GM12878 (cell line): ENCODE measurements around the gene TUBB1. TPM values are rescaled to one million over a fixed set of nuclear protein-coding genes. Genes with fewer than 3 reads are reported as not detected.
A peak's percentile ranks its signal among the peaks of the same experiment; 100 is the strongest.

Experiments used
- ATF7 ChIP-seq: fragments of 450-650 bp; IDR thresholded peaks from 2 replicates; pipeline ENCODE4 v1.6.1; 2016; ENCODE audit warnings: low read depth, mild to moderate bottlenecking
- CEBPB ChIP-seq, 2 experiments: fragments of 150-350 bp in 1 of 2; IDR thresholded peaks; 2 replicates each; pipeline ENCODE4 v1.6.1; 2012 to 2014; ENCODE audit warnings: low read depth in 2 of 2, low read length in 2 of 2, borderline replicate concordance in 1 of 2, inconsistent platforms in 1 of 2
- CHD1 ChIP-seq: IDR thresholded peaks from 2 replicates; pipeline ENCODE4 v1.6.1; 2012; ENCODE audit warnings: low read depth, low read length, improper control_type of control experiment
- CHD2 ChIP-seq: IDR thresholded peaks from 2 replicates; pipeline ENCODE4 v1.6.1; 2011; ENCODE audit warnings: low read depth, low read length, improper control_type of control experiment, borderline replicate concordance
- DPF2 ChIP-seq: fragments of 450-650 bp; IDR thresholded peaks from 2 replicates; pipeline ENCODE4 v1.6.1; 2017; ENCODE audit warnings: mild to moderate bottlenecking
- MYB ChIP-seq: fragments of 150-350 bp; IDR thresholded peaks from 2 replicates; pipeline ENCODE4 v1.6.1; 2014; ENCODE audit warnings: mild to moderate bottlenecking, low read depth, low read length, borderline replicate concordance
- PRDM15 ChIP-seq: fragments of 450-650 bp; formaldehyde crosslinking; IDR thresholded peaks from 2 replicates; pipeline ENCODE4 v1.4.0; 2020; ENCODE audit warnings: mild to moderate bottlenecking, moderate library complexity
- SP1 ChIP-seq: IDR thresholded peaks from one replicate; pipeline ENCODE4 v1.6.1; 2011; ENCODE audit warnings: low read depth, low read length
- STAT1 ChIP-seq: fragments of 450-650 bp; conservative IDR thresholded peaks from 2 replicates; pipeline ENCODE4 v1.6.1; 2014; ENCODE audit warnings: antibody characterized with exemption, mild to moderate bottlenecking
- TARDBP ChIP-seq: IDR thresholded peaks from 2 replicates; pipeline ENCODE4 v1.6.1; 2016; ENCODE audit warnings: borderline replicate concordance
- WRNIP1 ChIP-seq: IDR thresholded peaks from 2 replicates; pipeline ENCODE4 v1.6.1; 2011; ENCODE audit warnings: low read depth, low read length, improper control_type of control experiment, borderline replicate concordance
- ZSCAN29 ChIP-seq: fragments of 450-650 bp; IDR thresholded peaks from 2 replicates; pipeline ENCODE4 v1.6.1; 2017; ENCODE audit warnings: mild to moderate bottlenecking, moderate library complexity
- ZZZ3 ChIP-seq: IDR thresholded peaks from 2 replicates; pipeline ENCODE4 v1.6.1; 2011; ENCODE audit warnings: low read depth; ENCODE audit not compliant: control insufficient read depth, insufficient read length
- polyA plus RNA-seq, 11 experiments: library from polyadenylated mRNA; depleted of rRNA in 4 of 11; unstranded in 6 of 11; stranded (reverse) in 5 of 11; fragments of >200 nt; fragmentation: Nextera tagmentation in 4 of 11; fragmentation: Illumina TruSeq in 1 of 11; extraction: Ambion mirVana in 4 of 11; extraction: Trizol in 1 of 11; gene quantifications; 1 replicate in 1 of 11; 2 replicates in 10 of 11; pipeline versions ENCODE4 v1.2.1 to v1.2.3, GENCODE V29; 2011 to 2016; ENCODE audit warnings: inconsistent platforms in 2 of 11, missing spikeins in 2 of 11, low read depth in 1 of 11
- total RNA-seq, 4 experiments: library from RNA; depleted of rRNA in 3 of 4; stranded (reverse); fragments of >200 nt in 3 of 4; fragmentation: Illumina TruSeq in 1 of 4; extraction: Trizol in 1 of 4; gene quantifications; 2 replicates each; pipeline versions ENCODE4 v1.2.1 to v1.2.3, GENCODE V29; 2013 to 2021
- TF ChIP-seq, protein P1 (sequence below): IDR thresholded peaks from 2 replicates; pipeline ENCODE4 v1.6.1; 2011; ENCODE audit warnings: borderline replicate concordance, low read depth, mild to moderate bottlenecking, moderate library complexity, mixed read lengths, low read length; ENCODE audit not compliant: insufficient read depth; ENCODE audit errors: extremely low read length
- TF ChIP-seq, protein P2 (sequence below): fragments of 450-650 bp; IDR thresholded peaks from 2 replicates; pipeline ENCODE4 v1.6.1; 2016; ENCODE audit warnings: mild to moderate bottlenecking, moderate library complexity, borderline replicate concordance
- TF ChIP-seq, protein P3 (sequence below): IDR thresholded peaks from 2 replicates; pipeline ENCODE4 v1.6.1; 2012; ENCODE audit warnings: low read depth, low read length, improper control_type of control experiment
- TF ChIP-seq, protein P4 (sequence below): fragments of 450-650 bp; IDR thresholded peaks from 2 replicates; pipeline ENCODE4 v1.6.1; 2017; ENCODE audit warnings: mild to moderate bottlenecking, low read depth, inconsistent platforms; ENCODE audit not compliant: poor library complexity, severe bottlenecking

The TUBB1 gene
- total and polyA plus RNA-seq, 10 of the 15 experiments (the other 5 are each of a cell fraction or from before 2014, with no cell fraction given) = 0.02 to 0.20 (median 0.06) TPM; not detected in 3

DNA sequence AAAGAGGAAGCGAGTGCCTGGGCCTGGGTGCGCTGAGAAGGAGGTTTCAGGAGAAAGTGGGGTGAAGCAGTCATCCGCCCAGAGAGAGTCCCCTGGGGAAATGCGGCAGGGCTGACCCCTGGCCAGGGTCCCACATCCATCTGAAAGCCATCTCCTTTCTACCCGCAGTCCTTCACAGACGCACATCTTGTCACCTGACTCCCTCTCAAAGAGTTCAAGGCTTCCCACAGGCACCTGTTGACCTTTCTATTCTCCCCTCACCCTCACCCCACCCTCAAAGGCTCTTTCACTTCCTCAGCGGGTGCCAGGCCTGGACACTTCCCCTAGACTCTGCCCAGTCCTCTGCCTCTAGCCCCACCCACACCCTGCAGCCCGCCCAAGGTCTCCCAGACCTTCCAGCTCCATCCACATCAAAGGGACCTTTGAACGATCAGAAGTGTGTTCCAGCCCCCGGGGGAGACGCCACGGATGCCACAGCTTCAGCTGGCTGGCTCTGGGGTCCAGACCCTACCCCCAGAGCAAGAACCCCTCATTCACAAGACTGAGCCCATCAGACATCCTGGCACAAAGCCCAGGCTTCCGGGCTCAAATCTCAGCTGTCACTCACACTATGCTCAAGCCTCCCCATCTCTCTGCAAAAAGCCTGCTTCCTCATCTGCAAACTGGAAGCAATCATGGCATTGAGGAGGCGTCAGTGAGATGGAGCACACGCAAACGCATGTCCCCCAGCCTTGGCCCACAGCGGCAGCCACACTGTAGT, 14.3 kb upstream of the TUBB1 start (continued):
- TF ChIP-seq ZSCAN29 (0 out of 2 replicates have a peak, but pooled peaks have one; percentile 11), PRDM15 (CRISPR knock-in tag) (no peak), CHD2 (peak; percentile 80), ZZZ3 (no peak), WRNIP1 (no peak), STAT1 (no peak), DPF2 (peak; percentile 98), TARDBP (peak; percentile 40; the same call in 1 of the 2 replicates), SP1 (peak; percentile 67), CEBPB (IDR thresholded peaks at IDR 0.05; ENCODE audit: borderline replicate concordance in 1 of 2, low read depth in 2 of 2, low read length in 2 of 2) (no peak), CHD1 (no peak), MYB (no peak), ATF7 (peak; percentile 70)
- TF ChIP-seq, protein P1, sequence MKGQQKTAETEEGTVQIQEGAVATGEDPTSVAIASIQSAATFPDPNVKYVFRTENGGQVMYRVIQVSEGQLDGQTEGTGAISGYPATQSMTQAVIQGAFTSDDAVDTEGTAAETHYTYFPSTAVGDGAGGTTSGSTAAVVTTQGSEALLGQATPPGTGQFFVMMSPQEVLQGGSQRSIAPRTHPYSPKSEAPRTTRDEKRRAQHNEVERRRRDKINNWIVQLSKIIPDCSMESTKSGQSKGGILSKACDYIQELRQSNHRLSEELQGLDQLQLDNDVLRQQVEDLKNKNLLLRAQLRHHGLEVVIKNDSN = no peak
- TF ChIP-seq, protein P2, sequence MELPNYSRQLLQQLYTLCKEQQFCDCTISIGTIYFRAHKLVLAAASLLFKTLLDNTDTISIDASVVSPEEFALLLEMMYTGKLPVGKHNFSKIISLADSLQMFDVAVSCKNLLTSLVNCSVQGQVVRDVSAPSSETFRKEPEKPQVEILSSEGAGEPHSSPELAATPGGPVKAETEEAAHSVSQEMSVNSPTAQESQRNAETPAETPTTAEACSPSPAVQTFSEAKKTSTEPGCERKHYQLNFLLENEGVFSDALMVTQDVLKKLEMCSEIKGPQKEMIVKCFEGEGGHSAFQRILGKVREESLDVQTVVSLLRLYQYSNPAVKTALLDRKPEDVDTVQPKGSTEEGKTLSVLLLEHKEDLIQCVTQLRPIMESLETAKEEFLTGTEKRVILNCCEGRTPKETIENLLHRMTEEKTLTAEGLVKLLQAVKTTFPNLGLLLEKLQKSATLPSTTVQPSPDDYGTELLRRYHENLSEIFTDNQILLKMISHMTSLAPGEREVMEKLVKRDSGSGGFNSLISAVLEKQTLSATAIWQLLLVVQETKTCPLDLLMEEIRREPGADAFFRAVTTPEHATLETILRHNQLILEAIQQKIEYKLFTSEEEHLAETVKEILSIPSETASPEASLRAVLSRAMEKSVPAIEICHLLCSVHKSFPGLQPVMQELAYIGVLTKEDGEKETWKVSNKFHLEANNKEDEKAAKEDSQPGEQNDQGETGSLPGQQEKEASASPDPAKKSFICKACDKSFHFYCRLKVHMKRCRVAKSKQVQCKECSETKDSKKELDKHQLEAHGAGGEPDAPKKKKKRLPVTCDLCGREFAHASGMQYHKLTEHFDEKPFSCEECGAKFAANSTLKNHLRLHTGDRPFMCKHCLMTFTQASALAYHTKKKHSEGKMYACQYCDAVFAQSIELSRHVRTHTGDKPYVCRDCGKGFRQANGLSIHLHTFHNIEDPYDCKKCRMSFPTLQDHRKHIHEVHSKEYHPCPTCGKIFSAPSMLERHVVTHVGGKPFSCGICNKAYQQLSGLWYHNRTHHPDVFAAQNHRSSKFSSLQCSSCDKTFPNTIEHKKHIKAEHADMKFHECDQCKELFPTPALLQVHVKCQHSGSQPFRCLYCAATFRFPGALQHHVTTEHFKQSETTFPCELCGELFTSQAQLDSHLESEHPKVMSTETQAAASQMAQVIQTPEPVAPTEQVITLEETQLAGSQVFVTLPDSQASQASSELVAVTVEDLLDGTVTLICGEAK = no peak
- TF ChIP-seq, protein P3, sequence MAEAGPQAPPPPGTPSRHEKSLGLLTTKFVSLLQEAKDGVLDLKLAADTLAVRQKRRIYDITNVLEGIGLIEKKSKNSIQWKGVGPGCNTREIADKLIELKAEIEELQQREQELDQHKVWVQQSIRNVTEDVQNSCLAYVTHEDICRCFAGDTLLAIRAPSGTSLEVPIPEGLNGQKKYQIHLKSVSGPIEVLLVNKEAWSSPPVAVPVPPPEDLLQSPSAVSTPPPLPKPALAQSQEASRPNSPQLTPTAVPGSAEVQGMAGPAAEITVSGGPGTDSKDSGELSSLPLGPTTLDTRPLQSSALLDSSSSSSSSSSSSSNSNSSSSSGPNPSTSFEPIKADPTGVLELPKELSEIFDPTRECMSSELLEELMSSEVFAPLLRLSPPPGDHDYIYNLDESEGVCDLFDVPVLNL = 0 out of 2 replicates have a peak, but pooled peaks have one; percentile 38
- TF ChIP-seq, protein P4, sequence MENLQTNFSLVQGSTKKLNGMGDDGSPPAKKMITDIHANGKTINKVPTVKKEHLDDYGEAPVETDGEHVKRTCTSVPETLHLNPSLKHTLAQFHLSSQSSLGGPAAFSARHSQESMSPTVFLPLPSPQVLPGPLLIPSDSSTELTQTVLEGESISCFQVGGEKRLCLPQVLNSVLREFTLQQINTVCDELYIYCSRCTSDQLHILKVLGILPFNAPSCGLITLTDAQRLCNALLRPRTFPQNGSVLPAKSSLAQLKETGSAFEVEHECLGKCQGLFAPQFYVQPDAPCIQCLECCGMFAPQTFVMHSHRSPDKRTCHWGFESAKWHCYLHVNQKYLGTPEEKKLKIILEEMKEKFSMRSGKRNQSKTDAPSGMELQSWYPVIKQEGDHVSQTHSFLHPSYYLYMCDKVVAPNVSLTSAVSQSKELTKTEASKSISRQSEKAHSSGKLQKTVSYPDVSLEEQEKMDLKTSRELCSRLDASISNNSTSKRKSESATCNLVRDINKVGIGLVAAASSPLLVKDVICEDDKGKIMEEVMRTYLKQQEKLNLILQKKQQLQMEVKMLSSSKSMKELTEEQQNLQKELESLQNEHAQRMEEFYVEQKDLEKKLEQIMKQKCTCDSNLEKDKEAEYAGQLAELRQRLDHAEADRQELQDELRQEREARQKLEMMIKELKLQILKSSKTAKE = peak; percentile 95
